ENCODE results near the gene FGFBP3. TPM values are rescaled to one million over a fixed set of nuclear protein-coding genes. Genes with fewer than 3 reads are reported as not detected.

Gene FGFBP3
- total RNA-seq, 1 experiment from 2014 or later, result 68.2 TPM

GRCh38 chr10:91887272-91888076 is 21.8 kb downstream of the FGFBP3 start (continued):
- TF ChIP-seq MLX (CRISPR knock-in tag; IDR thresholded peaks at IDR 0.05), result no peak
- TF ChIP-seq USF2 (CRISPR knock-in tag; IDR thresholded peaks at IDR 0.05), result peak; percentile 91
- TF ChIP-seq NFE2L1 (CRISPR knock-in tag; IDR thresholded peaks at IDR 0.05), result peak; percentile 53; the same call in 1 of the 2 replicates
- TF ChIP-seq NR1H2 (CRISPR knock-in tag; IDR thresholded peaks at IDR 0.05), result no peak
- no peak for TF ChIP-seq GRHL2 (CRISPR knock-in tag; IDR thresholded peaks at IDR 0.05; ENCODE audit: insufficient replicate concordance, severe bottlenecking)
- peak; percentile 99 for TF ChIP-seq SP1 (CRISPR knock-in tag; conservative IDR thresholded peaks at IDR 0.05)
- peak; percentile 92; the same call in 1 of the 2 replicates for TF ChIP-seq KAT7 (CRISPR knock-in tag; IDR thresholded peaks at IDR 0.05; ENCODE audit: borderline replicate concordance)
- no peak for TF ChIP-seq SOX15 (CRISPR knock-in tag; IDR thresholded peaks at IDR 0.05)
- TF ChIP-seq FOXP1 (CRISPR knock-in tag; IDR thresholded peaks at IDR 0.05; ENCODE audit: borderline replicate concordance), result peak; percentile 91
- TF ChIP-seq IRF1 (CRISPR knock-in tag; IDR thresholded peaks at IDR 0.05), result no peak
- TF ChIP-seq ERG (CRISPR knock-in tag; IDR thresholded peaks at IDR 0.05), result no peak
- peak; percentile 89 for TF ChIP-seq ETV6 (CRISPR knock-in tag; IDR thresholded peaks at IDR 0.05)
- TF ChIP-seq CREM (CRISPR knock-in tag; IDR thresholded peaks at IDR 0.05), result peak; percentile 59; the same call in 1 of the 2 replicates

GRCh38 chr10:91886954-91887271 is 22.4 kb downstream of the FGFBP3 start:
- Mint-ChIP-seq H3K9me3 (no peaks in the 10 kb centered on the region), H3K27ac (peak overlapping the region; percentile 99), H3K4me3 (peak overlapping the region; percentile 66), H3K36me3 (no peaks in the 10 kb centered on the region), H3K4me1 (peaks cover 61% of the 10 kb centered on the region), H3K27me3 (ENCODE audit: low read depth) (no peaks in the 10 kb centered on the region)
- ChIA-PET CTCF (interaction anchor here (0.6 to 2.5 kb wide), 5 partner anchors 17 to 41 kb away, joined by 3 to 12 read pairs (median 5); no protein-coding TSS in a partner anchor), POLR2A (interaction anchor here (1.0 to 1.9 kb wide), 8 partner anchors 14 to 90 kb away, joined by 3 to 18 read pairs (median 5); partner anchors contain the start of genes BTAF1, FGFBP3 and TNKS2)
- ATAC-seq (no peak), DNase-seq (ENCODE audit: low spot score) (no peak)
- TF ChIP-seq ZBTB43 (CRISPR knock-in tag; IDR thresholded peaks at IDR 0.05) (no peak), PREB (CRISPR knock-in tag; IDR thresholded peaks at IDR 0.05; ENCODE audit: borderline replicate concordance) (no peak), ZNF512 (CRISPR knock-in tag; IDR thresholded peaks at IDR 0.05; ENCODE audit: borderline replicate concordance) (no peak), ZSCAN18 (CRISPR knock-in tag; IDR thresholded peaks at IDR 0.05) (no peak), USF1 (CRISPR knock-in tag; IDR thresholded peaks at IDR 0.05) (no peak), CREB1 (CRISPR knock-in tag; IDR thresholded peaks at IDR 0.05) (no peak), ERG (CRISPR knock-in tag; IDR thresholded peaks at IDR 0.05) (no peak), ATF6 (CRISPR knock-in tag; IDR thresholded peaks at IDR 0.05) (no peak), SMAD4 (CRISPR knock-in tag; IDR thresholded peaks at IDR 0.05) (no peak)
